ENCODE measurements around the gene PAX5.

PAX5 gene

DNA sequence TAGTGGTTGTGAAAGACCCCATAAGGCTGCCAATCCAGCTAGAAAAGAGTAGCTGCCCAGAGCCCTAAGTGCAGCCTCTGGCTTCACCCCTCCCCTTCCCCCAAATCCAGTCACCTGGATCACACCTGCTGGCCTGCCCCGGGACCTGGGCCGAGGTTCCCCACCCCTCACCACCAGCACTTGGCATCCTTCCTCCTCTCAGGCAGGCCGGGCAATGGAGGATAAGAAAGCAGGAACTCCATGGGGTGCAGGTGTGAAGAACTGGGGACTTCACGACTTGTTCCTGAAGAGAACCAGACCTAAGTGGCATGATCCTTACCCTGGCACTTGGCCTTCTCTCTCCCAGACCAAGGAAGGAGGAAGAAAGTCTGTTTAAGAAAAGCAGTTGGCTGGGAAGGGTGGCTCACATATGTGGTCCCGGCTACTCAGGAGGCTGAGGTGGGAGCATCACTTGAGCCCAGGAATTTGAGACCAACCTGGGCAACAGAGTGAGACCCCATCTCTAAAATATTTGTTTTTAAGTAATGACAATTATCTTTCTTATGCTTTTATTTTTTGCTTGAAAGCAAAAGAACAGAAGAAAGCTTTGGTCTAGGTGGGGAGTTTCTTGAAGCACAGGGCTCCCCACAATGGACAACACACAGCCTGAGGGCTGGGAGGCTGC, 131.1 kb downstream of the PAX5 start:
- DNase-seq (ENCODE audit: low read depth in 2 of 2): no peak

DNA sequence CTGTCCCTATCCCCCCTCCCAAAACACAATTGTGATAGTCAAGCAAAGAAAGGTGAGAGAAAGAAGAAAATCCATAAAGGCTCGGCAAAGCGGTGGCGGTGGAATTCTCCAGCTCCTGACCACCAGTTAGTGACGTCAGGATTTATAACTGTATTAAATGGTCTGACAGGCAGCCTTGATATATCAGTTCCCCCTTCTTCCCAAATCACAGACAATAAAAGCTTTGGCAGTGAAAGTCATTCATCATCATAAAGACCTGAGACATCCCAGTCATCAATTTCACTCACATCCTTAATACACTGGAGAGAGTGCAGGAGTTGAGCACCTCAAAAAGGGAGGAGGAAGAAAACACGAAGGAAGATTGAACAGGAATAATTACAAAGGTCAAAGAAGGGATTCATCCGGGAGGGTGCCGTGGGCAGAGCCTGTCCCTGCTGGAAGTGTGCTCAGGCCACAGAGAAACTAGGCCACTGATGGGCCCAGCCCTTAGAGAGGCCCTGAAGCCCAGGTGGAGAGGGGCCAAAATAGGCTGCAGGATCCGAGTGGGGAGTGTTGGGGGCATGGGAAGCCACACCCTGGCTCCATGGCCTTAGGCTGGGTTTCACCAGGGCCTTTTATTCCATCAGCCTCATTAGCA, 131.9 kb downstream of the PAX5 start:
- DNase-seq (ENCODE audit: low read depth in 2 of 2): no peak

DNA sequence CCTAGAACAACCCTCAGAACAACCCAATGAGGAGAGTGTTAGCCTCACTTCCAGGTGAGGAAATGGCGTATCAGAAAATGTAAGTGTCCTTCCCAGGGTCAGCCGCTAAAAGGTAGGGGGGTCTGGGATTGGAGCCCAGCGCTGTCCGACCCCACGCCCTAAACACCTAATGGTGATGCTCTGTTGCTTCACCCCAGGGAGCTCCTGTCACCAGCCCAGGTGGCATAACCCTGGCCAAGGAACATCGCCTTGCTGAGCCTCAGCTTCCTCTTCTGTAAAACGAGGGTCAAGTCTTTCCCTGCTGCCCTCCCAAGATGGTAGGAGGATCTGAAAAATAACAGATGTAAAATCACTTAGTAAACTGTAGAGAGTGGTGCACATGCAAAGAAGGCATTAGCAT, 132.5 kb downstream of the PAX5 start:
- no peak for DNase-seq (ENCODE audit: low read depth in 2 of 2)

DNA sequence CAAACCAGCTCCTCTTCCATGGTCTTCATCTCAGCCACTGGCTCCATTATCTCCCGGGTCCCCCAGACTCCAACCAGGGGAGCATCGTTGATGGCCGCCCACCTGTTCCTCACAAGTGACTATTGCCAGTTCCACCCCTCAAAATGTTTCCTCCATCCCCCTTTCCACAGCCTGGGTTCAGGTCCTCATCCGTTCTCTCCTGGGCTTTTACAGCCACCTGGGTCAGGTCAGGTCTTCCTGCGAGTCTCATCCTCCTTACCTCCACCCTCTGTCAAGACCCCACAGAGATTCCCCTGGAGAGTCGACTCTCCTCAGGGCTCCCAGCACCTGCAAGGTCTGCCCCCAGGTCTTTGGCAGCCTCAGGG, 133.2 kb downstream of the PAX5 start:
- DNase-seq (ENCODE audit: low read depth in 2 of 2): no peak

DNA sequence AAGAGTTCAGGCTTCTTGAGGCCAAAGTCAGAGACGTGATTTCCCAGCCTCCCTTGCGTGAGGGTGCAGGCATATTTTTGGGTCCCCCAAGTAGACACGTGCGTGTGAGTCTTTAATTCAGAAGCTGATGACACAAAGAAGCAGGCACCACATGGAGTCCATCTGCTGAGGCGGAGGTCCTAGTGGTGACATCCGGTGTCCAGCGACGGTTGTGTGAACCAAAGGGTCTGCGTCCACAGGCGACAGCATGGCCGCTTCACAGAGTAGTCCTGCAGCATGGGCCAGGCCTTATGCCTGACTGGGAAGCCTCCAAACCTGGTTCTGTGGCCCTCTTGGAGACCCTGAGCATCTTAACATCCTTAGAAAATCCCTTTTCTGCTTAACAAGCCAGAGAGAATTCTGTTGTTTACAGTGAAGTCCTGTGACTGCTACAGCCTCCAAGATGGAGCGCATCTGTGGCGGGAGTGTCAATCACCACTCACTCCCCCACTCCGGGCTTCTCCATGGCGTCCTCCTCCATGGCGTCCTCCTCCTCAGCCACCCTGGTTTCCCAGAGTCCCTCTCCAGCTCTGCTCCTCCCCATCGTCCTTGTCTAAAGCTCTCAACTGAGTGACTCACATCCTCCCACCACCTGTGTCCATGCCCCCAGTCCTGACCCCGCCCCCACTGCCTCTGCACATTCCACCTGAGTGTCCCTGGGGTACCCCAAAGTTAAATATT, 133.8 kb downstream of the PAX5 start:
- no peak for DNase-seq (ENCODE audit: low read depth in 2 of 2)

DNA sequence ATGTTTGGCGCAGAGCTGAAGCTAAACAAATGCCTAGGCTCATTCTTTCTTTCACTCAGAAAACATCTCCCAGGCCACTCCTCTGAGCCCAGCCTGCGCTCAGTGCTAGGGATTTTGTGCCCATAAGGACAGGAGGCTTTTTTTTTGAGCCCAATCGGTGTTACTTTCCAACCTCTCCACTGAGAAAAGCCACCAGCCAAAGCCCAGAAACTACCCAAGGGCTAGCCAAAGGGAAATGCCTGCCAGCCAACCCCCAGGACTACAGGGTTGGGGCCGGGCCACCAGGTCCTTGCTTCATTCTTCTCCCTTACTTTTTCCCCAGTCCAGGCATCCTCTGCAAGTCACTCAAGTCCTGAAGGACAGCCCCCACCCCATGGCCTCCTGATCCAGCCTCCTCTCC, 134.7 kb downstream of the PAX5 start:
- no peak for DNase-seq (ENCODE audit: low read depth in 2 of 2)

DNA sequence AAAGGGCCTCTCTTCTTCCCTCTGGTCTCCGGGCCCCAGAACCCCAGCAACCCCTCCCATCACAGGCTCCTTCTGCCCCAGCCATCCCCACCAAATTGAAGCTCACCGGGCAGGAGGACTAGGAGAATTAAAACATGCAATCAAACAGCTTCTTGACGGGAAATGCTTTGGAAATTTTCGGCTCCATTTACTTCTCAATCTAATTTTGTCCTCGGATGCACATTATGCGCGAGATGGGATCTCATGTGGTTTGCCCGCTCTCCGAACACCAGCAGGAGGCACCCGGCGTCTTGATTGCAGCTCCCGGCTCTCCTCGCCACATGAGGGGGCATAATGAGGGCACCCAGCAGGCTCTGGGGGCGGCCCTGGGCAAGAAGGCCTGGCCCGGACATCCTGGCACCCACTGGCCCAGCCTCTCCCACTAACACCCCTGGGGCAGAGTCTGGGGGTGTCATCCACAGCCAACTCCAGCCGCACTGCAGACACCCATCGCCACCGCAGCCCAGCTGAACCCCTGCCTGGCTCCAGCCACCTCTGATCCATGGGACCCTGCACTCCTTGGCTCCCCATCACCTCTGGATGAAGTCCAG, 135.5 kb downstream of the PAX5 start:
- DNase-seq (ENCODE audit: low read depth in 2 of 2): no peak

DNA sequence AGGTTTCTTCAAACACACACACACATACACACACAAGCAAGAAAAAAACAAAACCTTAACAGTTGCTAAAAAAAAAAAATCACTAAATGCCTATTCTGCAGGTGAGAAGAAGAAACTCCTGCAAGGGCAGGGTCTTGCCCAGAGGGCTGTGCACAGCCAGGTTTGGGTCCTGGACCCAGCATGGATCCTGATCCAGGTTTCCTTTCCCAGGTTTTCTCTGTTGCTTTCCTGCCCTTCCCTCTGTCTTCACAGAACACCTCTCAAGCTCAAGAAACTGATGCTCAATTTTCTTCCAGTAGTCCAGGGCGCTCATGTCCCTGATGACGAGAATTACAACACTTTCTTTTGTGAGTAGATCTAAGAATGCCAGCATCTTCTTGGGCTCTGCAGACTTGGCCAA, 136.6 kb downstream of the PAX5 start:
- no peak for DNase-seq (ENCODE audit: low read depth in 2 of 2)

DNA sequence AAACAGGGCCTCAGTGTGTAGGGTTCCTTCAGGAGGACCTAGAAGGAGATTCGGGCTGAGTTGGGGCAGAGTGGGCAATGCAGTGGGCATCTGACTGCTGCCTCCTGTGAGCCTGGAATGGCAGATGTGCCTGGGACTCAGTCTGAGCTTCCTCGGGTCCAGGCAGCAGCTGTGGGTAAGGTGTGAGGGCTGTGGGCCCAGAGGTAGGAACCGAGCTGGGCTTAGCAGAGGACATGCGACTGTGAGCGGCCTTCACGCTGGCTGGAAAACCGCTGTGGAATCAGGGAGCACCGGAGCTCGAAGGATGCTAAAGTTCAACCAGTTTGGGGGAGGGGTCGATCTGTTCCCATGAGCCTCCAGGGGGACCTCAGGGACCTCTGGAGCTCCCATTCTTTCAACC, 137.0 kb downstream of the PAX5 start:
- DNase-seq (ENCODE audit: low read depth in 2 of 2): no peak

DNA sequence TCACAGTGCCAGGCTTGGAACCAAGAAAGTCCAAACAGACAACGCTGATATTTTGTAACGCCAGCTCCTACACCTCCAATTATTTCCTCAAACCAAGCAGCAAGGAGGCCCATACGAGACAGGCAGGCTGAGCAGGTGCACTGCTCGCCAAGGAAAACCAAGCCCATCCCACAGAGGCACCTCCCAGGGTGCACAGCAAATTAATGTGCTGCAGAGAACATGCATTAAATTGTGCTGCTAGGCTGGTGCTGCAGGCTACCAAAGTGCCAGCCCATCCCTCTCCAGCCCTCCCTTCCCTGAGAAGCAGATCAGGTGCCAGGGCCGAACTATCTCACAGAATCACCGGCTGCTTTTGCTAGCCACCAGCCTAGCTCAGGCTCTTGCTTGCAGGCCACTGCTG, 137.8 kb downstream of the PAX5 start:
- no peak for DNase-seq (ENCODE audit: low read depth in 2 of 2)

DNA sequence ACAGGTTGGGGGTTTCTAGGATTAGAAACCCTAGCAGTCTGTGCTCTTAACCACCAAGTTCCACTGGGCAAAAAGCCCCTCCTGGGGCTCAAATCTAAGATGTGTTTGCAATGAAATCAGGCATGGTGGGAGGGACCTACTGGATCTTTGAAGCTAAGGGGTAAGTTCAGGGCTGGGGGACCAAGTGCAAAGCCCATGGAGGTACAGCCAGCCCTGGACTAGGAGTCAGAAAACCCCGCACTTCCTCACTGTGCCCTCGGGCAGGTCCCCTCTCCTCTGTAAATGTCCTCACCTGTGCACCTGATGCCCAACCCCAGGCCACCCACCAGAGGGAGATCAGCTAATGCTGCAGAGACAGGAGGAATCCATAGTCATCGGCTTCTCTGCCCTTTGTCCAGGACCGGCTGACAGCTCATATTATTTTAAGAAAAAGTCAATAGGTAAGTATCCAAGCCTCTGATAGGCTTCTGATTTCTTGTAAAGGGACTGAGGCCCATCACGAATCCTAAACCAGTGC, 138.3 kb downstream of the PAX5 start:
- no peak for DNase-seq (ENCODE audit: low read depth in 2 of 2)

DNA sequence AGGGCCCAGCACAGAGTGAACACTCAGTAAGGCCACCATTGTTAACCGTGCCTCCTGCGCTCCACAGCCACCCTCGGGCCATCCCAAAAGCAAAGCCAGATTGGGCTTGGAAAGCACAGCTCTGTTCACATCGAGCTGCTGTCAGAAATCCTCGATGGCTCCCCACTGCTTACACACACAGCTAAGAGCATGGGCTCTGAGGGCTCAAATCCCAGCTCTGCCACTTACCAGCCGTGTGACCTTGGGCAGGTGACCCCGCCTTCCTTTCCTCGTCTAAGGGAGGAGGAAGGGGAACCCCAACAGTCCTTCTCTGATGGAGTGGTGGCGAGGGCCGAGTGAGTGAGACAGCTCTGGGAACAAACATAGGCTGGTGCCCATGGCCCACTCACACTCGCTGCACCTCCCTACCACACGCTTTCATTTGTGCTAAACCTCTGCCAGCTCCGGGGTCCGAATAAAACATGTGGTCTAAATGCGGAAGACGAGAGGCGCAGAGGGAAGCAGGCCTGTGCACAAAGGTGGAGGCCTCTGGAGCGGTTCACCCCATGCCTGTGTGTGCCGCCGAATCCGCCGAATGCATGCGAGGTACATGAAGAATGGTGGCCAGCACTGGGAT, 139.3 kb downstream of the PAX5 start:
- no peak for DNase-seq (ENCODE audit: low read depth in 2 of 2)

DNA sequence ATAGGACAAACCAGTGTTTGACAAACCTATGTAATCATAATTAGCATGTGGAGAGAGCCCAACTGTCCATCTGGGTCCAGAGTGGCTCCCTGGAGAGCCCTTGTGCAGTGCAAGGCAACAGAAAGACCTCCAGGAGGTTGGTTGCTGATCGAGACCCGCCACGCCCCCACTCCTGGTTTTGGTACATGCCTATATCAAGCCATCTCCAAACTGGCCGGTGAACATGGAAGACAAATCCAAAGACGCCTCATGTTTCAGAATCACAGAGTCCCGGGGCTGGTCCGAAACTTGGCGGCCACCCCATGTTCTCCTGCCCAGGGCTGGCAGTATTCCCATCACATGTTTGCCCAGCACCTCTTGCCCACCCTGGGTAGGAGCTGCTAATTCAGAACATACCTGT, 140.2 kb downstream of the PAX5 start:
- no peak for DNase-seq (ENCODE audit: low read depth in 2 of 2)

DNA sequence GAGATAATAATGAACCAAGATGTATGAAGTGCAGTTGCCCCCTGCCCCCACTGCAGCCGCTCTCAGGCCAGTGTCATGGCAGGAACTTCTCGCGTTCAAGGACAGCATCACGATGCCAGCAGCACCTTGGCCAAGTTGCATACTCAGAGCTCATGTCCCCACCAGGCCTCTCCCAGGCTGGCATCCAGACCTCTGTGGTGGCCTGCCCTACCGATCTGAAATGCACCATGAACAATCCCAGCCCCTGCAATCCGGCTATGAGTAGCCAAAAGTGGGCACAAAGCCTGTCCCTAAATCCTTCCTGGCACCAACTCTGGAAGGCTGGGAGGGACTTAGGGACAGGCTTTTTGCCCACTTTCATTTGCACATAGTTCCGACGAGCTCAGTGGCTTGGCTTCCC, 140.9 kb downstream of the PAX5 start:
- DNase-seq (ENCODE audit: low read depth in 2 of 2): no peak

DNA sequence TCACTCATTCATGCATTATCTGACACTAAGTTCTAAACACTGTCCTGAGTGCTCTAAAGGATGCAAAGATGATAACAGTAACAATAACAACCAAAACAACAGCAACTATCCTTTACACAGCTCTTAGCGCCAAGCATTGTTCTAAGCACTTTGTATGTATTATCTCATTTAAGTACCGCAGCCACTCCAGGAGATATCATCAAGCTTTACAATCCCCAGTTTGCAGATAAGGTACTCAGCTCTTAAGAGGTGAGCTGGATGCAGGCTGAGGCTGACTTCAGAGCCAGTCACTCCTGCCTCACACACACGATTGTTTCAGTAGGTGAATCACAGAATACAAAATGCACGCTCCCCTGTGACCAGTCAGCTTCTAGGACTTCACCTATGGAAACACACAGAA, 141.8 kb downstream of the PAX5 start:
- no peak for DNase-seq (ENCODE audit: low read depth in 2 of 2)

DNA sequence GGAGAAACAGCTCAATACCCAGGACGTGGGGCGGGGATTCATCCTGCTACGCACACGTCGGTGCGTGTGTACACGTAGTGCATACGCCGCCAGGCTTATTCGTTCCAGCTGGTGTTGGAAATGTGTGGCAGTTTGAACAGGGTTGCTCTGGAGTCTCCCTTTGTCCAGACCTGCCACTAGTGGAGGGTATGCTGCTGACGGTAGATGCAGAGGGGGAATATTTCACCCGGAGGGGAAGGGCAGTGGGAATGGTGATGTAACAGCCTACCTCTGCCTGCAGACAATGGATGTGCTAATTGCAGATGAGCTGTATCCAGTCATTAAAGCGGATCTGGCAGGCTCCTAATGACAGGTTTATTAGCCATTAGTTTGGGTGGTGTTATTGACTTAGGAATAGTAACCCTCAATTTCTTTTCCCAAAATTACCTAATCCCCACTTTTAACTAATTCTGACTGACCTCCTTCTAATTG, 142.7 kb downstream of the PAX5 start:
- no peak for DNase-seq (ENCODE audit: low read depth in 2 of 2)

DNA sequence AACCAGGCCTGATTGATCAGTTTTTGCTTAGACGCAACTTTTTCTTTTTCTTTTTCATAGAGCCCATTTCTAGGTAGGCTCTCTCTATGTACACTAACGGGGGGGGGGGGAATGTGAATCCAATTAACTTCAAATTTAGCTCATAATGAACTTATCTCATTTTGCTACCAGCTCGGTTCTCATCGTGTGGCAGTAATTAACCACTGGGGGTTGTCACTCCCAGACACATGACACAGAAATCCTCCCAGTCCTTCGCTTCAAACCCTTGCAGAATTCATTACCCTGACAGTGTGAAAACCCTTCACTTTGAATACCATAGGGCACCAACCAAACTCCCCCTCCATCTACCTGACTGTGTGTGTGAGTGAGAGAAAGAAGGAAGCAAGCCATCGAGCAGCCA, 144.2 kb downstream of the PAX5 start:
- DNase-seq (ENCODE audit: low read depth in 2 of 2): no peak

DNA sequence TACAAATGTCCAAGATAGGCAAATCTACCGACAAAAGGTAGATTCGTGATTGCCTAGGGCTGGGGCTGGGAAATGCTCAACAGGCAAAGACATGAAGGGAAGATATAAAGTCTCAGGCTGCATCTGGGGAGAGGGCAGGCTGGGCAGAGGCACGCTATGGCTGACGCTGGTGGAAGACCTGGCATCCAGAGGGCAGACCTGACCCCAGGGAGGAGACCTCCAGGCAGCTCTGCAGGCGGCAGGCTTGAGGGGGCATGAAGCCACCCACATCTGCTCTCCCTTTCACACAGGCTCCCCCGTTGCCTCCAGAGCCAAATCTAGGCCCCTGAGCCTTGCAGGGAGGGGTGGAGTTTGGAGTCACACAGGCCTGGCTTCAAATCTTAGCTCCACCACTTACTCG, 145.5 kb downstream of the PAX5 start:
- no peak for DNase-seq (ENCODE audit: low read depth in 2 of 2)

DNA sequence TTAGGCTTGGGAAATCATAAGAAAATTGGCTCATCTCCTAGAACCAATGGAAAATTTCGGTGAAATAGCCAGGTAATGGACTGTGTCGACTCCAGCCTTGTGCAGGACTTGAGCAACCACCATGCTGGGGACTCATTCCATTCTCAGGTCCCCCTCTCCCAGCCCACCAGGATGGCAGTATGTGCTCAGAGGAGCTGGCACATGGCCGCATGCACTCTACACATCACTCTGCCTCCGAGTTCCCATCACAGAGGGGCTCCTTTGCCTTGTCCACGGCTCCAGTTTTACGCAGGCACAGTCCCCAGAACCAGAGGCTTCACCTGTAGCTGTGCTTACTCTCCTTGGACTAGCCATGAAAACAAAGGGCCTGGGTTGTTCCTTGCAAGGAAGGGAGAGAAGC, 149.3 kb downstream of the PAX5 start:
- no peak for DNase-seq (ENCODE audit: low read depth in 2 of 2)

DNA sequence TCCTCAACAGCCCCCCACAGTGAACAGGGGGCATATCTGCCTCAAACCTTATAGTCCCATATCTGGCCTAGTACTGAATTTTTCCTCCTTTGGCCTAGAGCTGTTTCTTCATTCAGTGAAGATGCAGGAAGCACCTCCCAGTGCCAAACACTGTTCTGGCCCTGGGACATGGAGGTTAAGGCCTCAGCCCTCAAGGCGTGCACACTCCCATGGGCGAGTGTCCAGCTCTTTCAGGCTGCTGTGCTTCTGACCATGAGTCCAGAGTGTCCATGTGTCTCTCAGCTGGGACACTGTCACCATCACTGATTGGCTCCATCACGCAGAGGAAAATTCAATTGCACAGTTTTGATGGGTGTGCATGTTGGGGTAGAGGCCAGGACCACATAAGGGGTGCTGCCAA, 151.5 kb downstream of the PAX5 start:
- DNase-seq (ENCODE audit: low read depth in 2 of 2): no peak

DNA sequence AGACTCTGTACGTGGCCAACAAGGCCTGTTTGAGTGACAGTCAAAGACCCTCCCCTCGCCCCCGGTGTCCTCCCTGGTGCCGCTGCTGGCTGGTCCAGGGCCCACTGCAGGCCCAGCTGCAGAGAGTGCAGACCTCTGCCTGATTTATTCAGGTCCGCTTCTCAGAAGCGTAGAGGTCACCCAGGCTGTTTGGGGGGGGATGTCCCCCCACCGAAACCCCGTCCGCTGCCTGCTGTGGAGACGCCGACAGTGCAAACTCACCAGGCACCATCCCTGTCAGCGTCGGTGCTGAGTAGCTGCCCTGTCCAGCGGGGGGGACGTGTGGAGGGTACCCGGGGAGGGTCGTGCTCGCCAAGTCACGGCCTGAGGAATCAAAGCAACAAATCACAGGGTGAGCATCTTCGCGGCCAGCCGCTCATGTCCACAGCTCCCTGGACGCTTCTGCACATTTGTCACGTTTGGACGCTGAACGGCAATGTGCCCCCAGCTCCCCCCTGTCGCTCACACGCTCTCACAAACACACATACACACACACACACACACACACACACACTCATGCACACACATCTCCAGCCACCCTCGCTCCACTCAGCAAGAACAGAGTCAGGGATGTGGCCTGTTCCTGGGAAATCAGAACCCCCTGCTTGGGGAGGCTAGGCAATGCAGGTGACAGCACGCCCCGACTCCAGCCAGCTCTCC, 152.2 kb downstream of the PAX5 start:
- no peak for DNase-seq (ENCODE audit: low read depth in 2 of 2)

DNA sequence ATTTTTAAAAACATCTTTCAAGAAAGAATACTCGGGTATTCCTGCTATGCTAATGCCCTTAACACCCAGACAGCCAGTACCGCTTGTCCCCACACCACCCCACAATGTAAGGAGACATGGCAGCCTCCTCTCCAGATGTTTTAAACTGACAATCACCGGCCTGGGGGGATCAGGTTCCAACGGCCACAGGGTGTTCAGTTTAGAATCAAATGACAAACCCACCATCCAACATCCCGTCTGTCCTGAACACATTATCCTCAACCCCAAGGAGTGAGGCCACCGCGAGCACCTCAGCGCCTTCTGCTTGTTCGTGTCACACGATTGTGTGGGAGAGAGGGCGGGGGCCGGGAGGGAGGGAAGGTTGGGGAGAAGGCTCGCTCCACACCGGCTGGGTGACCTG, 152.8 kb downstream of the PAX5 start:
- DNase-seq (ENCODE audit: low read depth in 2 of 2): no peak
